HFFc6 (cell line): ENCODE data around the gene HPCAL4. TPM values are rescaled to one million over a fixed set of nuclear protein-coding genes. Genes with fewer than 3 reads are reported as not detected.

Experiments used
- DNase-seq: peaks from one replicate; pipeline ENCODE4 v3.0.0-alpha.2; 2018
- H3K27ac Mint-ChIP-seq: 2 replicates; pipeline ENCODE4 v1.8.0; 2020; ENCODE audit warnings: mild to moderate bottlenecking, mixed read lengths
- H3K27me3 Mint-ChIP-seq: 2 replicates; pipeline ENCODE4 v1.8.0; 2021; ENCODE audit warnings: mild to moderate bottlenecking, moderate library complexity, mixed read lengths; ENCODE audit not compliant: insufficient read depth
- H3K36me3 Mint-ChIP-seq: 2 replicates; pipeline ENCODE4 v1.8.0; 2021; ENCODE audit warnings: low read depth, mixed read lengths
- H3K4me1 Mint-ChIP-seq: 2 replicates; pipeline ENCODE4 v1.8.0; 2020; ENCODE audit warnings: low read depth, mixed read lengths
- H3K4me3 Mint-ChIP-seq: 2 replicates; pipeline ENCODE4 v1.8.0; 2020; ENCODE audit warnings: mild to moderate bottlenecking, moderate library complexity, mixed read lengths
- H3K9me3 Mint-ChIP-seq: 2 replicates; pipeline ENCODE4 v1.8.0; 2020; ENCODE audit warnings: mild to moderate bottlenecking, mixed read lengths
- CTCF ChIP-seq: fragments of 200-600 bp; sonication (generic); IDR thresholded peaks from 2 replicates; pipeline ENCODE4 v1.5.0; 2021; ENCODE audit warnings: antibody characterized with exemption, mild to moderate bottlenecking
- total RNA-seq, 6 experiments: library from RNA; stranded (reverse); fragmentation: NEBNext Ultra II Directional; extraction: Animal tissue kit (Norgen Biotek cat#: 25700); gene quantifications; 2 replicates in 1 of 6; 3 replicates in 5 of 6; pipeline ENCODE4 v1.2.3, GENCODE V29; 2021

HPCAL4 gene
- total RNA-seq, 6 experiments from 2014 or later, result not detected

GRCh38 chr1:39726600-39726999 is 35.4 kb upstream of the HPCAL4 start:
- H3K9me3 Mint-ChIP-seq, result no peaks in the 10 kb centered on the region
- H3K36me3 Mint-ChIP-seq, result no peaks in the 10 kb centered on the region
- H3K4me3 Mint-ChIP-seq, result no peak overlapping the region
- TF ChIP-seq CTCF, result no peak
- no peak overlapping the region for H3K27ac Mint-ChIP-seq
- H3K4me1 Mint-ChIP-seq, result no peaks in the 10 kb centered on the region
- H3K27me3 Mint-ChIP-seq, result peaks cover 38% of the 10 kb centered on the region
- DNase-seq, result no peak

GRCh38 chr1:39722495-39722894 is 31.3 kb upstream of the HPCAL4 start:
- Mint-ChIP-seq H3K4me3 (no peak overlapping the region), H3K36me3 (no peaks in the 10 kb centered on the region), H3K27me3 (peaks cover 30% of the 10 kb centered on the region), H3K9me3 (no peaks in the 10 kb centered on the region), H3K4me1 (no peaks in the 10 kb centered on the region), H3K27ac (no peak overlapping the region)
- no peak for TF ChIP-seq CTCF
- no peak for DNase-seq

- Mint-ChIP-seq H3K36me3 (no peaks in the 10 kb centered on the region), H3K27me3 (peaks cover 30% of the 10 kb centered on the region), H3K4me3 (no peak overlapping the region), H3K9me3 (no peaks in the 10 kb centered on the region), H3K4me1 (no peaks in the 10 kb centered on the region), H3K27ac (no peak overlapping the region)
- no peak for TF ChIP-seq CTCF
- no peak for DNase-seq
Observed at GRCh38 chr1:39721664-39722063, 30.4 kb upstream of the HPCAL4 start.

DNA sequence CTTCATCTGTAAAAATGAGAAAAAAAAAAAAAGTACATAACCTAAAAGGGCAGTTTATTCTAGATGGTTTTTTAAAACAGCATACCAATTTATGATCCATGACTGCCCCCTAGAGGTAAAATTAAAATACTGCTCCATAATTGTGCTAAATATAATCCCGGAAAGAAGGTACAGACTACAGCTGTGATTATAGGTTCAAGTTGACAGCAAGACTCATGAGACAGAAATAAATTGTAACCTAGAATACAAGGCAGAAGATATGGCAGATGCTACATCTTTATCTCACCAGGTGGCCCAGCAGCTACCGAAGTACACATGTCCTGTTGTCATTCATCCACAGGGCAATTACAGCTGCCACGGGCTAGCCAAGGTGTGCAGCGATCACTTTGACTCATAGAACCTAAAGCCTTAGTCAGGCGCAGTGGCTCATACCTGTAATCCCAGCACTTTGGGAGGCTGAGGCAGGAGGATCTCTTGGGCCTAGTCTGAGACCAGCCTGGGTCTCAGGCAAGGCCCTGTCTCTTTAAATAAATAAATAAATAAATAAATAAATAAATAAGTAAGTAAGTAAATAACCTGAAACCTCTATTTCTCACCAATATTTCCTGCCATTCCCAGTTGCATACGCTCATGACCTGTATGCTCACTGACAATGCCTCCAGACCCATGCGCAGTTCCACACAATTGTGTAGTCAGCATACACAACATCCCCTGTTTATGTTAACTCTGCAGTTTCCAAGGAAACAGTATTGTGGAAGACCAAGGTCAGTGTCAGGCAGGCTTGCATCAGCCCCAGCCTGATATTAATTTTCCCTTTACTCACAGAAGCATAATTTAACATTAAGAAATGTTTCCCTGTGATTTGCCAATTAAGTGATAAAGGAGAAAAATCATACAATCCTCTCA is 29.1 kb upstream of the HPCAL4 start:
- Mint-ChIP-seq H3K27ac (no peak overlapping the region), H3K27me3 (peaks cover 31% of the 10 kb centered on the region), H3K36me3 (no peaks in the 10 kb centered on the region), H3K4me3 (no peak overlapping the region), H3K4me1 (no peaks in the 10 kb centered on the region), H3K9me3 (no peaks in the 10 kb centered on the region)
- TF ChIP-seq CTCF, result peak; percentile 91
- DNase-seq, result peak; percentile 59

GRCh38 chr1:39717809-39718208 is 26.6 kb upstream of the HPCAL4 start:
- Mint-ChIP-seq H3K4me1 (no peaks in the 10 kb centered on the region), H3K27ac (no peak overlapping the region), H3K9me3 (no peaks in the 10 kb centered on the region), H3K36me3 (no peaks in the 10 kb centered on the region), H3K27me3 (peaks cover 37% of the 10 kb centered on the region), H3K4me3 (no peak overlapping the region)
- no peak for DNase-seq
- TF ChIP-seq CTCF, result peak; percentile 29; the same call in 1 of the 2 replicates
